Skin of body (tissue), 2 donors: ENCODE data around the gene TPRN. TPM values are rescaled to one million over a fixed set of nuclear protein-coding genes. Genes with fewer than 3 reads are reported as not detected.

ENCODE experiments used
- DNase-seq: peaks from one replicate; lab custom pipeline; 2025; lab: John Stamatoyannopoulos, UW
- total RNA-seq: library from RNA; depleted of rRNA; stranded (reverse); fragments of >200 nt; gene quantifications from one replicate; pipeline ENCODE4 v1.2.3, GENCODE V29; 2014

Gene TPRN
- total RNA-seq, 1 donor from 2014 or later = 3.4 TPM

DNA sequence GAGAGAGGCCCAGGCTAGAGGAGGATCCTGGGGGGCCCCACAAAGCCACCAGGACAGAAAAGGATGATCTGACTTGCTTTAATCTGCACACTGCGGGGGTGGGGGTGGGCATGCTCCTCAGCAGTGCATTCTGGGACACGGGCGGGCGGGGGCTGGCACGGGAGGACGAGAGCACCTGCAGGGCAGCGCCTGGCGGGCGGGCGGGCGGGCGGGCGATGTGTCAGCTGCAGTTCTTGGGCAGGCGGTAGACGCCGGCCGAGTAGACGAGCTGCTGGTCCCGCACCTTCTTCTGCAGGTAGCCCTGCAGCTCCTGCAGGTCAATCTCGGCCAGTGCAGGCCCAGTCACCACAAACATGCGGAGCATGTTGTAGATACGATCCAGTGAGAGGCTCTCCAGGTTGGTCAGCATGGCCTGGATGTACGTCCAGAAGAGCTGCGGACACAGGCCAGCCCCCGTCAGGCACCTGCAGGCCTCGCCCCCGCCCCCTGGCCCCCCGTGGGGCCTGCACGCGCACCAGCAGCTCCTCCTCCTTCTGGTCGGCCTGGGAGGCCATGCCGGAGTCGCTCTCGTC, 25.7 kb downstream of the TPRN start:
- DNase-seq = no peak

DNA sequence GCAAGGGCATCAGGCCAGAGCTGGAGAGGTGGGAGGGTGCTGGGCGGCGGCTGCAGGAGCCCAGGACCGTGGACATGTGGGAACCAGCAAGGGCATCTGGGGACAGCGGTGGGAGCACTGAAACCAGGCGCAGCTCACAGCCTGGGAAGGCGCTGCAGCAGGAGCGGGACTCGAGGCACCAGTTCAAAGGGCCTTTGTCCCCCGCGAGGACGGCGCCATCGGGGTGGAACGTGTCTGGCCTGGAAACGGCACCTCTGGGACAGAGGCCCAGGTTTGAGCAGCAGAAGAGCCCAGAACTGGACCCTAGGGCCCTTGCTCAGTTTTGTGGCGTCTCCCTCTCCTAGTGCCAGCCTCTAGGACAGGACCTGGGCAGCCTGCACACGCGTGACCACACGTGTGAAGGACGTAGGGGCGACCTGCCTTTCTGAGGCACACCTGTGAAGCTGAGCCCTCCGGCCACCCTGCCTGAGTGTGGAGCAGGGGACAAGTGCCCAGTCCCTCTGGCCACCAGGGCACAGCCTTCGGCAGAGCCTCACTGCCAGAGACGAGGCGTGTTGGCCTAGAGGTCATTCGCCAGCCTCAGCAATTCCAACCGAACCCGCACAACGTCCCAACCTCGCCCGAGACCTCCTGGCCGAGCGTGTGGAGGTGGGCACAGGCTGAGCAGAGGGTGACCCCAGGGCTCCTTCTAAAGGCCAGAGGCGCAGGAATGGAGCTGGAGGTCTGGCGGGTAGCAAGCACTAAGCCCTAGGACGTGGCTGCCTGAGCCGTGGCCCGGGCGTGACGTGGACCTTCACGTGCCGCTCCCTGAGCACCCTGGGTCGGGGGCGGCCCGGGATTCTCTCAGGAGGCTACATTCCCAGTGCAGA, 26.5 kb downstream of the TPRN start:
- DNase-seq = no peak

DNA sequence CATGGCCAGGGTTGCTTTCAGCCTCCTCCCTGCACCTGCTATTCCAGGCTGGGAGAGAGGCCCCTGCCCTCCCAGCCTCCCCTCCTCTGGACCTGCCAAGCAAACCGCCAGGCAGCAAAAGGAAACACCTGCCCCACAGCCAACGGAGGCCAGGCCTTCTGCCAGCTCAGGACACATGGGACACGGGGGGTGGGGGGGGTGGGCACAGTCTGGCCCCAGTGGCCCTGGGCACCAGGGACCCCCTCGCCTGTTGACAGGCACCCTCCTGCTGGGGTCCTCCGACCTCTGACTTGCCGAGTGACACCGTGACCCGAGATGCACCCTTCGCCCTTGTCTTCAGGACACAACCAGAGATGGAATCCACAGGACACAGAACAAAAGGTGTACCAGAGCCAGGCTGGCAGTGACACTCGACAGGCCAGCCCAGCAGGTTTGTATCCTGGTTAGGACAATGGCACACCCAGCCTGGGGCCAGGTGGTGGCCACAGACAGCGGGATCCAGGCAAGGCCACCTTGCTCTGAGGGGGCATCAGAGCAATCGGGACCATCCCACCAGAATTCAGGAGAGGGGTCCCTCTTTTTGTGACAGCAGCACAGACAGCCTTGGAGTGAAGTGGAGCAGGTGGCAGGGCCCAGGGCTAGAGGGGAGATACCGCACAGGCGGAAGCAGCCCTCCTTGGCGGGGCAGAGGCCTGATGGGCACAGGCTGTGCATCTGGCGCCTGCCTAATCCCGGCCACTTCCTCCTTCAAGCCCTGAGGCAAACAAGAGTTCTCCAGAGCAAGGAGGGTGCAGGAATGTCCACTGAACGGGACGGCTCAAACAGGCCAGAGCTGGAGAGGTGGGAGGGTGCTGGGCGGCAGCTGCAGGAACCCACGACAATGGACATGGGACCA, 27.4 kb downstream of the TPRN start:
- DNase-seq = no peak

DNA sequence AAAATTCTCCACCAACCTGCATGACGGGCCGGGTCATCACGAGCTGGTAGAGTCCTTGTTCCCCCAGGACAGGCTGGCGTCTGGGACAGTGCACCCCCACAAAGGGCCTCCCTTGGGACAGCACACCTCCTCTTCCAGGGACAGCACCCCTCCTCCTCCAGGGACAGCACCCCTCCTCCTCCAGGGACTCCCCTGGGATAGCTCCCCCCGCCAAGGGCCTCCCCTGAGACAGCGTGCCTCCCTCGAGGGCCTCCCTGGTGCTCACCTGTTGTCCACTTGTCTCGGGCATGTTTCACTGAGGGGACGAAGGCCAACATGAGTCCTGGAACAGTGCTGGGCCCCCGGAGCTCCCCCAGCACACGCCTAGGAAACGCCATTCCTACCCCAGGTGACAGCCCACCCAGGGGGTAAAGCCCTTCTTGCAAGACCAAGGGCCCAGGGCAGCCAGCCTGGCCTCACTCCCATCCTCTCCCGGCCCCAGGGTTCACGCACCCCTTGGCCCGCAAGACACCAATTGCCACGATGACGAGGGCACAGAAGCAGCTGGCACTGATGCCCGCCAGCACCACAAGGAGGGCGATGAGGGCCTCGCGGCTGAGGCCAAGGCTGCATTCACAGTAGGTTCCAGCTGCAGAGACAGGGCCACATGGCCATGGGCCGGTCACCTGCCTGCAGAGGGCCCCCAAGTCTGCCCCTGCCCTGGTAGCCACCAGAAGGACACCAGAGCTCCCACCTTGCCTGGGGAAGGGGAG, 29.2 kb downstream of the TPRN start:
- DNase-seq = no peak

DNA sequence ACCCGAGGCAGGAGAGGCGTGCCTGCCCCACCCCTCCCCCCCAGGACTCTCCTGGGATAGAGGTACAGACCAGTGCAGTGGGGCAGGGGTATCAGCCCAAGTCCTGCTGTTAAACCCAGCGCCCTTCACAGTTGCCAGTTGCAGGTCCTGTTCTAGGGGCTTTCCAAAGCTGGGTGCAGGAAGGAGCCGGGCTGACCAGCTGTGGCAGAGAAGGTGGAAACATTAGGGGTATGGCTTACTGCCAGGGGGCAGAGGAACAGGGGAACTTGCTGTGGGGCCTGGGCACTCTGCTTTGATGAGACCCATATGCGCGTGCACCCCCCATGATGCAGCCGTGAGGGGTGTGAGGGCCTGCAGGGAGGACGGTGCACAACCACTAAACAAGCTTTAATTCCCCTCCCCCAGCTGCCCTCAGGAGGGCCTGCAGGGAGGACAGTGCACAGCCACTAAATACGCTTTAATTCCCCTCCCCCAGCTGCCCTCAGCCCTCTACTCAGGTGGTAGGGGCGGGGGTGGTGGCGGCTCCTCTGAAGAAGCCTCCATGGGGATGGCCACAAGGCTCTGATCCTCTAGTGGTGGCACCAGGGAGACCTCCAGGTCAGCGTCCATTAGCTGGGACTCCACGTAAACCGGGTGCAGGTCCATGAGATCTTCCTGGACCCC, 29.9 kb downstream of the TPRN start:
- no peak for DNase-seq

DNA sequence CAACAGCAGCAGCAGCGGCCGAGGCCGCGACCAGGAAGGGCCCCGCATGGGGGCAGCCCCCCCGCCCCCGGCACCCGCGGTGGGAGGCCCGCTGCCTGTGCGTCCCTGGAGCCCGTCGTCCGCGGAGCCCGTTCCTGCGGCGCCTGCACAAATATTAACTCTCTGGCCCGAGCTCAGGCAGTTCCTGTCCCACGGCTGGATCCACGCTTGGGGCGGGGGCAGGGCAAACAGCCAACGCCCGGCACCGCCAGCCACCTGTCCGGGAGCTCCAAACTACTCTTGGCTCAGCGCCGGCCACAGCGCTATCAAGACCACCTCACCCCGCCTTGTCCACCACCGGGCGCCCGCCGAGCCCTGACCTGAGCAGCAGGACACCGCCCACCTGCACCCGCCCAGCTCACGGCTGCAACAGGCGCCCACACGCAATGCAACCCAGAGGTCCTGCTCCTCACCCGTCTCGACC, 30.6 kb downstream of the TPRN start, which contains the start of gene LRRC26:
LRRC26 (minus strand) TSS at position 156 of the 463 bp plus-strand sequence; CDS start at position 48, 108 bp downstream.
- DNase-seq = no peak

DNA sequence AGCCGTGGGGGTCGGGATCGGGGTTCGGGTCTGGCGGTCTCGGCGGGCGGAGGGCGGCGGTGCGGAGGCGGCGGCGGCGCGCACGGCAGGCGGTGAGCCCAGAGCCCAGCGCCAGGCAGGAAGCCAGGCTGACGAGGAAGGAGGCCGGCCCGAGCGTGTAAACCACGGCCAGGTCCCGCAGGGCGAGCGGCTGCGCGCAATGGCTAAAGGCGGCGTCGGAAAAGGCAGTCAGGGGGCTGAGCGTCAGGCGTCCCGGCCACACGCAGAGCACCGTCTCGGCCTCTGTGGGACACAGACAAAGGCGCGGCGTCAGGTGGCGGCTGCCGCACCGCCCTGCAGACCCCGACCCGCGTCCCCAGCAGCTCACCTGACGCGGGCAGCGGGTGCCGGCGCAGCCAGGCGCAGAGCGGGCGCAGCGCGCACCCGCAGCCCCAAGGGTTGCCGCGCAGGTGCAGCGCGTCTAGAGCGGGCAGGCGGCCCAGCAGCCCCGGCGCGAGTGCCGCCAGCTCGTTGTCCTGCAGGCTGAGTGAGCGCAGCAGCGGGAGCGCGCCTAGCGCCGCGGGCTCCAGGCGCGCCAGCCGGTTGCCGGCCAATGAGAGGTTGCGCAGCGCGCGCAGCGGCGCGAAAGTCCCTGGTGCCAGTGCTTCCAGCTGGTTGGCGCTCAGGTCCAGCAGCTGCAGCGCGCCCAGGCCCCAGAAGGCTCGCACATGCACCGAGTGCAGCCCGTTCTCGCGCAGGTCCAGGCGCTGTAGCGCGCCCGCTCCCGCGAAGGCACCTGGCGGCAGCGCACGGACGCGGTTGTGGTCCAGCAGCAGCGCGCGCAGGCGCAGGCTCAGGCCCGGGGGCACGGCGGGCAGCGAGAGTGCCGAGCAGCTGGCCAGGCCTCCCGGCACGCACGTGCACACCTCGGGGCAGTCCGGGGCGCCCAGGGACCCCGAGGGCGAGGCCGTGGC, 31.4 kb downstream of the TPRN start:
- no peak for DNase-seq

DNA sequence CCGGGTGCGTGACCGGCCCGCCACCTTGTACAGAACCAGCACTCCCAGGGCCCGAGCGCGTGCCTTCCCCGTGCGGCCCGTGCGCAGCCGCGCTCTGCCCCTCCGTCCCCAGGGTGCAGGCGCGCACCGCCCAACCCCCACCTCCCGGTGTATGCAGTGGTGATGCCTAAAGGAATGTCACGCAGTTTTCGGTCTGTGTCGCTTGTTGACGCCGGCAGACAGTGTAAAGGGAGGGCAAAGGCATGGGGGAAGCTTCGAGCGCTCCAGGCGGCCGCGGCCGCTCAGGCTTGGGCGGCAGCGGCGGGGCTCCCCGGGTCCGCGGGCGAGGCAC, 32.0 kb downstream of the TPRN start:
- no peak for DNase-seq

DNA sequence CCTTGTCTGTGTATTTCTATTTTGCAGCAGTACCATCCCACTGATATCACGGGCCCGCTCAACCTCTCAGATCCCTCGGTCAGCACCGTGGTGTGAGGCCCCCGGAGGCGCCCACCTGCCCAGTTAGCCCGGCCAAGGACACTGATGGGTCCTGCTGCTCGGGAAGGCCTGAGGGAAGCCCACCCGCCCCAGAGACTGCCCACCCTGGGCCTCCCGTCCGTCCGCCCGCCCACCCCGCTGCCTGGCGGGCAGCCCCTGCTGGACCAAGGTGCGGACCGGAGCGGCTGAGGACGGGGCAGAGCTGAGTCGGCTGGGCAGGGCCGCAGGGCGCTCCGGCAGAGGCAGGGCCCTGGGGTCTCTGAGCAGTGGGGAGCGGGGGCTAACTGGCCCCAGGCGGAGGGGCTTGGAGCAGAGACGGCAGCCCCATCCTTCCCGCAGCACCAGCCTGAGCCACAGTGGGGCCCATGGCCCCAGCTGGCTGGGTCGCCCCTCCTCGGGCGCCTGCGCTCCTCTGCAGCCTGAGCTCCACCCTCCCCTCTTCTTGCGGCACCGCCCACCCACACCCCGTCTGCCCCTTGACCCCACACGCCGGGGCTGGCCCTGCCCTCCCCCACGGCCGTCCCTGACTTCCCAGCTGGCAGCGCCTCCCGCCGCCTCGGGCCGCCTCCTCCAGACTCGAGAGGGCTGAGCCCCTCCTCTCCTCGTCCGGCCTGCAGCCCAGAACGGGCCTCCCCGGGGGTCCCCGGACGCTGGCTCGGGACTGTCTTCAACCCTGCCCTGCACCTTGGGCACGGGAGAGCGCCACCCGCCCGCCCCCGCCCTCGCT, 32.6 kb downstream of the TPRN start:
- no peak for DNase-seq

DNA sequence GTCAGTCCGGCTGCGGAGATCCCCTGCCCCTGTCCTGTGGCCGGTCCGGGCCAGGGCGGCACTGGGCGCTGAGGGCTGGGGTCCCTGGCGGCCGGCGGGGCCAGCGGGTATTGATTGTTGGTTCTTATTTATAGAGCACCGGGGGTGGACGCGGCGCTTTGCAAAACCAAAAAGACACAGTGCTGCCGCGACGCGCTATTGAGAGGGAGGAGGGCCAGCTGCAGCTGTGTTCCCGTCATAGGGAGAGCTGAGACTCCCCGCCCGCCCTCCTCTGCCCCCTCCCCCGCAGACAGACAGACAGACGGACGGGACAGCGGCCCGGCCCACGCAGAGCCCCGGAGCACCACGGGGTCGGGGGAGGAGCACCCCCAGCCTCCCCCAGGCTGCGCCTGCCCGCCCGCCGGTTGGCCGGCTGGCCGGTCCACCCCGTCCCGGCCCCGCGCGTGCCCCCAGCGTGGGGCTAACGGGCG, 33.2 kb downstream of the TPRN start:
- no peak for DNase-seq

DNA sequence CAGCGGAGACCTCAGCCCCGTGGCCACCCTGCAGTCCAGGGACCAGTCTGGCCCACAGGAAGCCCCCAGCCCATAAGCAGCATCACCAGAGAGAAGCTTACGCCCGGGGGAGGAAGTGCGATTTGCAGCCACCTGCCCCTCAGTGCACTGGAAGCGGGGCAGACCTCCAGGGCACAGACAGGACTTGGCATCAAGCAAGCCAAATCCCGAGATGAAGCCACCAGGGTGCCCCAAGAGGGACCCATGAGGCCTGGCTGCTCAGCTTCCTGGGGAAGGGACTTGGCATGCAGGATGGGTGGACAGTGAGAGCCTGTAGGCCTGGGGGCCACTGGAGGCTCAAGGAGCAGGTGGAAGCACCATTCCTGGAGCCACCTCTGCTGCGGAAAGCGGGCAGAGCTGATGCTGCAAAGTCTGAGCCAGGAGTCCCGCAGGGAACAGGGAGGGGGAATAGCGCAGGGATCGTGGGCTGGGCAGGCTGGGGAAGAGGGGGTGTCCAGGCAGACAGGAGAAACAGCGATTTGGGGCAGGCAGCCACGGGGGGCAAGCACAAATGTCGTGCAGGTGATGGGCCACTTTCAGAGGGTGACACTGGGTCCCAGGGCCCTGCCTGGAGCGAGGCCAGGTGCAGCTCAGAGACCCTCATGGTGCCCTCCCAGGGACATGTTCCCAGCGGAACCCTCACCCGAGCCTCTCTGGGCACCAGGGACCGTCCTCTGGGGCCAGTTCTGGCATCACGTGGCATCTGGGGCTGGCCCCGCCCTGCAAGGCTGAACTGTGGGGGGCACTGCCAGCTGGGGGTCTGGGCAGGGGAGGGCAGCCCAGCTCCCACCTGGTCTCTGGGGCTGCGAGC, 33.9 kb downstream of the TPRN start:
- DNase-seq = no peak

DNA sequence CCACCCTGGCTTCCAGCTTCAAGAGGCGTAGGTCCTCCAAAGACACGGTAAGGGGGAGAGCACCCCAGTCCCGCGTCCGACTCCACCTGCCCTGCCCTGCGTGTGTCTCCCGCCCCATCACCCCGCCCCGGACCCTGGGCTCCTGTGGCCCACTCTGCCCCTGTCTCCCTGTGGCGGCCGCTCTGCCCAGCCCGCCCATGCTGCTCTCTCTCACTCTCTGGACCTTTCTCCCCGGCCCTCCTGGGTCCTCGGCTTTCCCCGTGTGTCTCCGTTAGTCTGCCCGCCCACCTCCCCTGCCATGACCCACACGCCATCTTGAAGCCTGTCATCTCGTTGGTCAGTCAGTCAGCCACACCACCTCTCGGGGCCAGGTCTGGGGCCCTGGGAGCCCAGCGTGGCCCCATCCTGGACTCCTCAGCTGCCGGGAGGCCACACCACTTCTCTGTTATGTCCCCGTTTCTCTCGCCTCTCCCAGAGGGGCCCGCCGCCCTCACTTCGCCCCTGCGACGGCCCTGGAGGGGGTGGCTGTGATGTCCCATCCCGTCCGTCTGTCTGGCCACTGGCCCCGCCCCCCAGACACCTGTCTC, 35.2 kb downstream of the TPRN start:
- DNase-seq = no peak

DNA sequence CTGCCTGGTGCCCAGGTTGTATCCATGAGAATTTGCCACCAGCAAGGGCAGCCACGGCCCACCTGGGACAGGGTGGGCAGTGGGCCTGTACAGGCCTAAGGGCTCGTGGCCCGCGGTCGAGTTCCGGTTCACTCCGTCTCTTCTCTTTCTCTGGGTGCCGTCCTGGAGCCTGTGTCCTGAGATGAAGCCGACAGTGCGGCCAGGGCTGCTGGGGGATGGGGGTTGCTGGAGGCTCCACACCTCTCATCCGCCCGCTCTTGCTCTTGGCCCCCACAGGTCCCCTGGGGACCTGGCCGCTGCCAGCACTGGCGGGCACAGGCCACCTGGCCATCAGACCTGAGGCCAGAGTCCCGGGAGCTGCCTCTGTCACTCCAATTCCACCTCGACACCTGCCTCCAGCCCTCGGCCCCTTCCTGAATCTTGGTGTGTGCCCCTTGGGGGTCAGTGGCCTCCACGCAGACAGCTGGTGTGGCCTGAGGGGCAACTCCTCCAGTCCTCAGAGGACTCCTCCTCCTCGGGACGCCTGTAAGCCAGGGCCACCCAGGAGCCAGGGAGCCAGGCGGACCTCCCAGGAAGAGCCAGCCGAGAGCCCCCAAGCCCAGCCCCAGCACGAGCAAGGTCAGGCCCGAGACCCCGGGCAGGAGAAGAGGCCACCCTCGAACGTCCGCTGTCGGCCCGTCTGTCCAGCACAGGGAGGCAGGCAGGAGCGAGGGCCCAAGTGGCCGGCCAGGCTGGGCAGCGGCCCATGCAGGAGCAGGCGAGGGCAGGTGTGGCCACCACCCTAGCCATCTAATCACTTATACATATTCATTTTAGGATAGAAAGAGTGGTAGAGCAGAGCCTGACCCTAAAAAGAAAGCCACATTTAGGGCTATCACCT, 35.9 kb downstream of the TPRN start:
- no peak for DNase-seq

DNA sequence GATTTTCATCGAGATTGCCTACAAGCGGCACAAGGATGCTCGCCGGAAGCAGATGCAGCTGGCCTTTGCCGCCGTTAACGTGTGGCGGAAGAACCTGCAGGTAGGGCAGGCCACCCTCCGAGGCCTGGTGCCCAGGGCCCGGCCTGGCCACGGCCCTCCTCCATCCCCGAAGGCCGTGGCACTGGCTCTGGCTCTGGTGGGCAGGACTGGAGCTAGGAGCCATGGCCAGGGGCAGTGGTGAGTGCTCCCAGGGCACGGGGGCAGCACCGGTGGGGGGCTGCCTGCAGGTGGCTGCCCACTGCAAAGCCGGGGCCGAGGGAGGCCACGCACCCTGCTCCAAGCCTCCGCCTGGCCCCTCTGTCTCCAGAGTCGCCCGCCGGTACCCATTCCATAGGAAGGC, 36.7 kb downstream of the TPRN start:
- no peak for DNase-seq

DNA sequence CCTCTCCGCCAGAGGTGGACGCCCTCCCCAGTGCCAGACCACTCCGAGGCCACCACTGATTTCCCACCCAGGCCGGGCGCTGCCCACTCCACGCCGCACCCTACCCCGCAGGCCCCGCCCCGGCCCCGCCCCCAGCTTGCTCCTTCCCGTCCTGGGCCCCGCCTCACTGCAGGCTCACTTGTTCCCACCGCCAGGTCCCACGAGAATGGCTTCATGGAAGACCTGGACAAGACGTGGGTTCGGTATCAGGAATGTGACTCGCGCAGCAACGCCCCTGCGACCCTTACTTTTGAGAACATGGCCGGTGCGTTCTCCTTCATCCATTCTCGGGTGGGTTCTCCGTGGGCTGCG, 37.2 kb downstream of the TPRN start:
- no peak for DNase-seq
